Central memory CD4-positive, alpha-beta T cell (primary cell): ENCODE measurements around the gene ZFR.
"Not testable (repeated sequence)": the region's sequence is repeated elsewhere in the genome, so short reads cannot be mapped to it uniquely, and the experiment has no call there.

Experiments
- DNase-seq: peaks from one replicate; pipeline ENCODE4 v3.0.0; 2022

The ZFR gene

GRCh38 chr5:32317041-32317440 is 127.5 kb downstream of the ZFR start:
- no peak for DNase-seq

- DNase-seq = no peak
These were observed 129.1 kb downstream of the ZFR start for GRCh38 chr5:32315221-32316014.

GRCh38 chr5:32314658-32315057 is 129.9 kb downstream of the ZFR start:
- no peak for DNase-seq

DNA sequence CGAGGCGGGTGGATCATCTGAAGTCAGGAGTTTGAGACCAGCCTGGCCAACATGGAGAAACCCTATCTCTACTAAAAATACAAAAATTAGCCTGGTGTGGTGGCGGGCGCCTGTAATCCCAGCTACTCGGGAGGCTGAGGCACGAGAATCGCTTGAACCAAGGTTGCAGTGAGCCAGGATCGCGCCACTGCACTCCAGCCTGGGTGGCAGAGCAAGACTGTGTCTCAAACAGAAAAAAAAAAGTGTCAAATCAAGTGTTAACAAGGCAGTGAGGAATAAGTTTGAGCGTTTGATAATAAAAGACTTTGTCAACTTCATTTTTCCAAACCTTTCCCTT is 130.4 kb downstream of the ZFR start:
- not testable (repeated sequence) for DNase-seq

DNA sequence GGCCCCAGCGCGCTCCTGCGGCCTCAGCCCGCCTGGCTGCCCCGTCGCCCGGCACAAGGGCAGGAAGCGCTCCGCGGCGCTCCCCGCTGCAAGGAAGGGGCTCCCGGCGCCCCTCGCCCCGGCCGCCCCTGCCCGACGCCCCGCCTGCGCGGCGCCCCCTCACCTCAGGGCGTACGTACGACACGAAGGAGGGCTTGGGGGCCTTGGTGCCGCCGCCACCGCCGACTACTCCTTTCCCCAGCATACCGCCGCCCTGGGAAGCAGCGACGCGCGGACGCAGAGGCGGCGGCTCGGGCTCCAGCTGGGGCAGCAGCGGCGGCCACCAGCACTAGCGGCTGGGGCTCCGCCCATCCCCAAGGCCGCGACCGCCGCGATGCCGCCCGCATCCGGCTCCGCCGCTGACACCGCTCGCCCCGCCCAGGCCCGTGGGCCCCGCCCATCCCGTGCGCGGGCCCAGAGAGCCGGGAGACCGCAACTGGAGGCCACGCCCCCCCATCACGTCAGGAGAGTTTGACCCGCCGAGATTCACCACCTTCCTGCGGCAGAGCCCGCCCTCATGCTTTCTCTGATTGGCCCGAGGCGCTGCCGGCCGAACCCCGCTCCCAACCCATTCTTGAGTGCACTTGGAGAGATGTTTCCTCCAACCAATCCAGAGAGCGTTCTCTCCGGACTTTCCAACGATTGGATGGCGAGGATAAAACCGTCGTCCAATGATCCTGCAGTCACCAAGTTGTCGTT is 131.8 kb downstream of the ZFR start, which contains the start of gene MTMR12:
Gene MTMR12 (minus strand): TSS at position 345 of the 738 bp plus-strand sequence. CDS start 101 bp downstream, at position 244.
- DNase-seq = peak; percentile 100

- DNase-seq = peak; percentile 33
These were observed 132.3 kb downstream of the ZFR start for GRCh38 chr5:32312197-32312594.

DNA sequence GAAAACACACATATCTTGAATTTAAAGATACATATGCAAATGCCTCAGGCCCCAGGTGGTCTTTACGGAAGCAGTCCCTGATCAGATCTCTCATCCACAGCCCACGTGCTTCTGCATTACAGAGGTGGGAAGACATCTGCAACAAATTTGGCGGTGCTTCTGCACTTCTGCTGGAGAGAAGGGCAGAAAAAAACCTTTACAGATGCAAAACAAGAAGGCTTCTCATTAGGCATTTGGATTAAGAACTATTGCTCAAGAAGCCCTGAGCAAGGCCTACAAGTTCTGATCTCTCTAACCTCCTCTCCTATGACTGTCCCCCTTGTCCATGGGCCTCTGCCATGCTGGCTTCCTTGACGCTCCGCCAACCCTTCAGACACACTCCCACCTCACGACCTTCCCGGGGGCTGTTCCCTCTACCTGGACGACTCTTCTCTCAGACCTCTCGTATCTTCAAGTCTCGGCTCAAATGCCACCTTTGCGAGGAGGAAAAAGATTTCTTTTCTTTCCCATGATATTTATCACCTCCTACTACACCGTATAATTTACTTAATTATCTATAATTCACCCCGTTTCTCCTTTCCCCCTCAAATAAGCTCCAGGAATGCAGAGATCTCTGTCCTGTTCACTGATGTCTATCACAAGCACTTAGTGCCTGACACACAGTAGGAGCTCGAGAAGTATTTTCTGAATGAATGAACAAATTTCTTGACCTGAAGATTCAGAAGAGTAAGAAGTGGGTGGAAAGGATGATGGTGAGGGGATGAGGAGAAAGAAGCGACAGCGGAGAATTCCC is 132.9 kb downstream of the ZFR start:
- DNase-seq = no peak

DNA sequence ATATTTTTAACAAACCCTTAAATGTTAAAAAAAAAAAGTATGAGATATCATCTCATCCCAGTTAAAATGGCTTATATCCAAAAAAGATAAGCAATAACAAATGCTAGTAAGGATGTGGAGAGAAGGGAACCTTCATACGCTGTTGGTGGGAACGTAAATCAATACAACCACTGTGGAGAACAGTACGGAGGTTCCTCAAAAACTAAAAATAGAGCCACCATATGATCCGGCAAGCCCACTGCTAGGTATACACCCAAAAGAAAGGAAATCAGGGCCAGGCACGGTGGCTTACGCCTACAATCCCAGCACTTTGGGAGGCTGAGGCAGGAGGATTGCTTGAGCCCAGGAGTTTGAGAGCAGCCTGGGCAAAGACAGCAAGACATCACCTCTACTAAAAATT is 134.8 kb downstream of the ZFR start:
- DNase-seq = no peak

GRCh38 chr5:32308946-32309345 is 135.6 kb downstream of the ZFR start:
- no peak for DNase-seq

DNA sequence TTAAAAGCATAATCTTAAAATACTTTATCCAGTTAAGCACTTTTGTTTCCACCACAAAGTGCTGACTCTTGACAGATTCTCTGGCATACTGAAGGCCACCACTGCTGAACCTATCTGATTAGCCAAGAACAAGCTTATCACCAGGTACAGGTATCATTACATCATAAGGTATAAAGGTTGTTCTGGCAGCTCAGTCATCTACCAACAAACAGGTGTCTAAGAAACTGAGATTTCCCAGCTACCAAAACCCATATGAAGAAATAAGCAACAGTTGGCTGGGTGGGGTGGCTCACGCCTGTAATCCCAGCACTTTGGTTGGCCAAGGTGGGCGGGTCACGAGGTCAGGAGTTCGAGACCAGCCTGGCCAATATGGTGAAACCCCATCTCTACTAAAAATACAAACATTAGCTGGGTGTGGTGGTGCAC is 136.8 kb downstream of the ZFR start:
- DNase-seq = no peak

DNA sequence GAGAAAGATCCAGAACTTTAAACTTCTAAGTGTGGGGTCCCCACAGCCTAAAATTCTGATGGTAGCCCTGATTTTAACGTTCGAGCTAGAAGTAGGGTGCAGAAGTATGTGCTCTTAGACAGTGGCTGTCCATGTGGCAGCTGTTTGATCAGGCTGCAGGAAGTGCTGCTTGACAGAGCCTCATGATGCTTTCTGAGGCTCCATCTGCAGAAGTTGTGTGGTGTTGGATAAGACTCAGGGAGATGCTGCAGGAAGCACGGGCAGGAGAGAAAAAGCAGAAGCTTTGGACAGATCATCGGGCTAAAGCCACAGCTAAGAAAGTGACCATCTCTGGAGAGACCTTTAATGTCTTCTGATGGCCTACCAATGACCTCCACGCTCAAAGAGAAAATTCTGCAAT is 139.9 kb downstream of the ZFR start:
- no peak for DNase-seq
